Left ventricle myocardium inferior (tissue), 1 donor: ENCODE measurements around the gene PLPP1. TPM values are rescaled to one million over a fixed set of nuclear protein-coding genes. Genes with fewer than 3 reads are reported as not detected.

Source experiments
- DNase-seq: peaks from one replicate; pipeline ENCODE4 v3.0.0-alpha.2; 2020
- H3K27ac ChIP-seq: fragments of 200-600 bp; replicated peaks from 2 replicates; pipeline ENCODE4 v1.8.0; 2021
- H3K27me3 ChIP-seq: fragments of 200-600 bp; 2 replicates; pipeline ENCODE4 v1.8.0; 2021; ENCODE audit warnings: low read depth
- H3K36me3 ChIP-seq: fragments of 200-600 bp; 2 replicates; pipeline ENCODE4 v1.8.0; 2021
- H3K4me1 ChIP-seq: fragments of 200-600 bp; 2 replicates; pipeline ENCODE4 v1.8.0; 2021
- H3K4me3 ChIP-seq: fragments of 200-600 bp; 2 replicates; pipeline ENCODE4 v1.8.0; 2021; ENCODE audit warnings: mild to moderate bottlenecking, moderate library complexity
- H3K9me3 ChIP-seq: fragments of 200-600 bp; replicated peaks from 2 replicates; pipeline ENCODE4 v1.8.0; 2021
- CTCF ChIP-seq: fragments of 200-600 bp; IDR thresholded peaks from 2 replicates; pipeline ENCODE4 v1.8.0; 2021; ENCODE audit warnings: antibody characterized with exemption, mild to moderate bottlenecking, borderline replicate concordance
- intact Hi-C: fragments of 100-400 bp; cut with micrococcal nuclease; formaldehyde crosslinking; loops from one replicate; pipeline ENCODE4 v1.11.0; 2022
- total RNA-seq: library from RNA; stranded (reverse); fragmentation: NEBNext Ultra II Directional; extraction: Animal tissue kit (Norgen Biotek cat#: 25700); gene quantifications from one replicate; pipeline ENCODE4 v1.2.1, GENCODE V29; 2021
- donor health status: DM: no; HTN: yes; CAD: no; lungs with severe emphysema.

Gene PLPP1
- total RNA-seq, 1 donor from 2014 or later, result 72.6 TPM

GRCh38 chr5:55407059-55407684 lies 127.6 kb downstream of the PLPP1 start:
- Histone ChIP-seq H3K27me3 (no peaks in the 10 kb centered on the region), H3K4me3 (no peak overlapping the region), H3K27ac (no peak overlapping the region), H3K9me3 (no peaks in the 10 kb centered on the region), H3K36me3 (peaks cover 55% of the 10 kb centered on the region), H3K4me1 (peaks cover 17% of the 10 kb centered on the region)
- peak; percentile 89 for TF ChIP-seq CTCF
- intact Hi-C loops, result loop anchor here (5.0 kb wide), 1 partner anchor 285 kb away; no protein-coding TSS in a partner anchor
- DNase-seq, result no peak

GRCh38 chr5:55406292-55406691 lies 128.5 kb downstream of the PLPP1 start:
- TF ChIP-seq CTCF, result no peak
- no peak overlapping the region for H3K27ac ChIP-seq
- intact Hi-C loops, result loop anchor here (5.0 kb wide), 1 partner anchor 286 kb away; no protein-coding TSS in a partner anchor
- DNase-seq, result no peak
- no peaks in the 10 kb centered on the region for H3K9me3 ChIP-seq
- no peaks in the 10 kb centered on the region for H3K27me3 ChIP-seq
- no peak overlapping the region for H3K4me3 ChIP-seq
- H3K4me1 ChIP-seq, result peaks cover 17% of the 10 kb centered on the region
- peaks cover 57% of the 10 kb centered on the region for H3K36me3 ChIP-seq

- TF ChIP-seq CTCF, result peak; percentile 22
- H3K4me1 ChIP-seq, result peaks cover 6% of the 10 kb centered on the region
- no peak overlapping the region for H3K27ac ChIP-seq
- intact Hi-C loops, result no loop called here
- peaks cover 72% of the 10 kb centered on the region for H3K36me3 ChIP-seq
- no peaks in the 10 kb centered on the region for H3K27me3 ChIP-seq
- no peak overlapping the region for H3K4me3 ChIP-seq
- no peak for DNase-seq
- H3K9me3 ChIP-seq, result no peaks in the 10 kb centered on the region
These were observed 132.6 kb downstream of the PLPP1 start for GRCh38 chr5:55402199-55402598.

GRCh38 chr5:55393501-55394175 lies 141.1 kb downstream of the PLPP1 start:
- DNase-seq, result no peak
- H3K27ac ChIP-seq, result no peak overlapping the region

GRCh38 chr5:55392669-55393068 lies 142.1 kb downstream of the PLPP1 start:
- no peaks in the 10 kb centered on the region for H3K27me3 ChIP-seq
- no peak overlapping the region for H3K4me3 ChIP-seq
- intact Hi-C loops, result no loop called here
- H3K9me3 ChIP-seq, result peaks cover 12% of the 10 kb centered on the region
- no peak for DNase-seq
- H3K36me3 ChIP-seq, result peaks cover 44% of the 10 kb centered on the region
- no peak for TF ChIP-seq CTCF
- H3K27ac ChIP-seq, result no peak overlapping the region
- H3K4me1 ChIP-seq, result peaks cover 21% of the 10 kb centered on the region

More at GRCh38 chr5:55393501-55394175, 141.1 kb downstream of the PLPP1 start:
- intact Hi-C loops, result no loop called here
- Histone ChIP-seq H3K36me3 (peaks cover 41% of the 10 kb centered on the region), H3K27me3 (no peaks in the 10 kb centered on the region), H3K9me3 (peaks cover 12% of the 10 kb centered on the region), H3K4me1 (peaks cover 21% of the 10 kb centered on the region), H3K4me3 (no peak overlapping the region)
- no peak for TF ChIP-seq CTCF
